Nephron (organoid): Measurements from ENCODE around the gene DHRS3.
A peak's percentile ranks its signal among the peaks of the same experiment; 100 is the strongest.
"Not testable (repeated sequence)": the region's sequence is repeated elsewhere in the genome, so short reads cannot be mapped to it uniquely, and the experiment has no call there.

Experiments used
- H3K27ac Mint-ChIP-seq, 3 experiments: 2 replicates each; pipeline ENCODE4 v1.8.0; 2020; ENCODE audit warnings: mixed read lengths in 3 of 3, mild to moderate bottlenecking in 2 of 3, moderate library complexity in 1 of 3
- H3K27me3 Mint-ChIP-seq: 2 replicates; pipeline ENCODE4 v1.8.0; 2021; ENCODE audit warnings: low read depth, mild to moderate bottlenecking, moderate library complexity, mixed read lengths
- H3K36me3 Mint-ChIP-seq: 2 replicates; pipeline ENCODE4 v1.8.0; 2020; ENCODE audit warnings: low read depth, mixed read lengths
- H3K4me1 Mint-ChIP-seq: 2 replicates; pipeline ENCODE4 v1.8.0; 2020; ENCODE audit warnings: mixed read lengths
- H3K4me3 Mint-ChIP-seq, 3 experiments: 2 replicates each; pipeline ENCODE4 v1.8.0; 2020; ENCODE audit warnings: mild to moderate bottlenecking in 3 of 3, mixed read lengths in 3 of 3, moderate library complexity in 2 of 3
- H3K9me3 Mint-ChIP-seq: 2 replicates; pipeline ENCODE4 v1.8.0; 2020; ENCODE audit warnings: mixed read lengths
- CTCF ChIP-seq, 3 experiments: fragments of 200-600 bp; sonication (generic); IDR thresholded peaks; one replicate each; pipeline ENCODE4 v1.5.0; 2021; ENCODE audit warnings: antibody characterized with exemption in 3 of 3; ENCODE audit not compliant: unreplicated experiment in 3 of 3

Gene DHRS3

GRCh38 chr1:12539320-12539704 lies 78.7 kb downstream of the DHRS3 start:
- Mint-ChIP-seq H3K4me1 (peaks cover 39% of the 10 kb centered on the region), H3K9me3 (peaks cover 24% of the 10 kb centered on the region), H3K27me3 (no peaks in the 10 kb centered on the region), H3K27ac (peak overlapping the region; percentile 82 to 96 (median 88)), H3K36me3 (peaks cover 19% of the 10 kb centered on the region), H3K4me3 (no peak overlapping the region)
- no peak for TF ChIP-seq CTCF (IDR thresholded peaks at IDR 0.05; ENCODE audit: unreplicated experiment in 3 of 3)

- Mint-ChIP-seq H3K36me3 (peaks cover 19% of the 10 kb centered on the region), H3K9me3 (peaks cover 24% of the 10 kb centered on the region), H3K4me1 (peaks cover 32% of the 10 kb centered on the region), H3K27ac (peak overlapping the region; percentile 61 to 88 (median 82)), H3K4me3 (peak overlapping the region in 1 of 3 experiments; percentile 15)
- H3K27me3 Mint-ChIP-seq, result not testable (repeated sequence)
Measured at GRCh38 chr1:12538536-12538935, 79.5 kb downstream of the DHRS3 start.

GRCh38 chr1:12537906-12538461 lies 80.0 kb downstream of the DHRS3 start:
- TF ChIP-seq CTCF (IDR thresholded peaks at IDR 0.05; ENCODE audit: unreplicated experiment in 3 of 3), result no peak
- H3K9me3 Mint-ChIP-seq, result peaks cover 24% of the 10 kb centered on the region
- peak overlapping the region; percentile 61 to 88 (median 82) for H3K27ac Mint-ChIP-seq
- no peaks in the 10 kb centered on the region for H3K27me3 Mint-ChIP-seq
- H3K36me3 Mint-ChIP-seq, result peaks cover 19% of the 10 kb centered on the region
- H3K4me3 Mint-ChIP-seq, result peak overlapping the region in 1 of 3 experiments; percentile 15
- peaks cover 27% of the 10 kb centered on the region for H3K4me1 Mint-ChIP-seq

- peaks cover 20% of the 10 kb centered on the region for H3K4me1 Mint-ChIP-seq
- peak overlapping the region in 2 of 3 experiments; percentile 61 to 82 for H3K27ac Mint-ChIP-seq
- peaks cover 24% of the 10 kb centered on the region for H3K9me3 Mint-ChIP-seq
- no peak overlapping the region for H3K4me3 Mint-ChIP-seq
- peaks cover 19% of the 10 kb centered on the region for H3K36me3 Mint-ChIP-seq
- no peak for TF ChIP-seq CTCF (IDR thresholded peaks at IDR 0.05; ENCODE audit: unreplicated experiment in 3 of 3)
- no peaks in the 10 kb centered on the region for H3K27me3 Mint-ChIP-seq
Measured at GRCh38 chr1:12537294-12537693, 80.7 kb downstream of the DHRS3 start.

- Mint-ChIP-seq H3K4me3 (no peak overlapping the region), H3K27ac (no peak overlapping the region), H3K4me1 (peaks cover 20% of the 10 kb centered on the region), H3K9me3 (peaks cover 24% of the 10 kb centered on the region), H3K36me3 (peaks cover 19% of the 10 kb centered on the region), H3K27me3 (no peaks in the 10 kb centered on the region)
- no peak for TF ChIP-seq CTCF (IDR thresholded peaks at IDR 0.05; ENCODE audit: unreplicated experiment in 3 of 3)
Measured at GRCh38 chr1:12536023-12536639, 81.9 kb downstream of the DHRS3 start.

- H3K9me3 Mint-ChIP-seq, result peaks cover 20% of the 10 kb centered on the region
- H3K4me3 Mint-ChIP-seq, result no peak overlapping the region
- H3K36me3 Mint-ChIP-seq, result peaks cover 18% of the 10 kb centered on the region
- H3K27ac Mint-ChIP-seq, result peak overlapping the region; percentile 0 to 80 (median 2)
- no peaks in the 10 kb centered on the region for H3K27me3 Mint-ChIP-seq
- peaks cover 25% of the 10 kb centered on the region for H3K4me1 Mint-ChIP-seq
- no peak for TF ChIP-seq CTCF (IDR thresholded peaks at IDR 0.05; ENCODE audit: unreplicated experiment in 3 of 3)
Measured at GRCh38 chr1:12532405-12533315, 85.3 kb downstream of the DHRS3 start.
